Trophoblast cell (in vitro differentiated cells and primary cell): ENCODE results near the gene PROSER1.
A peak's percentile ranks its signal among the peaks of the same experiment; 100 is the strongest.
"Not testable (repeated sequence)": the region's sequence is repeated elsewhere in the genome, so short reads cannot be mapped to it uniquely, and the experiment has no call there.

Source experiments
- DNase-seq, 2 donors: peaks; one replicate each; pipeline ENCODE4 v3.0.0-alpha.2; 2016
- H2AFZ ChIP-seq: 2 replicates; pipeline ENCODE4 v1.6.1; 2013; ENCODE audit warnings: low read length, moderate library complexity, mild to moderate bottlenecking; ENCODE audit not compliant: insufficient read depth, poor library complexity
- H2AK5ac ChIP-seq: 2 replicates; pipeline ENCODE4 v1.6.1; 2013; ENCODE audit warnings: mild to moderate bottlenecking, low read length
- H2BK120ac ChIP-seq: 2 replicates; pipeline ENCODE4 v1.6.1; 2013; ENCODE audit warnings: low read length, mild to moderate bottlenecking, moderate library complexity; ENCODE audit not compliant: insufficient read depth, poor library complexity
- H2BK12ac ChIP-seq: 2 replicates; pipeline ENCODE4 v1.6.1; 2013; ENCODE audit warnings: mild to moderate bottlenecking, low read length, moderate library complexity
- H2BK5ac ChIP-seq: 2 replicates; pipeline ENCODE4 v1.6.1; 2013; ENCODE audit warnings: low read length, low read depth, moderate library complexity, mild to moderate bottlenecking; ENCODE audit not compliant: poor library complexity
- H3K14ac ChIP-seq: 2 replicates; pipeline ENCODE4 v1.6.1; 2013; ENCODE audit warnings: mild to moderate bottlenecking, low read length
- H3K18ac ChIP-seq: 2 replicates; pipeline ENCODE4 v1.6.1; 2013; ENCODE audit warnings: mild to moderate bottlenecking, low read length
- H3K23ac ChIP-seq: 2 replicates; pipeline ENCODE4 v1.6.1; 2013; ENCODE audit warnings: low read length
- H3K27ac ChIP-seq: 2 replicates; pipeline ENCODE4 v1.5.1; 2013; ENCODE audit warnings: low read depth, mild to moderate bottlenecking, inconsistent platforms, low read length, moderate library complexity
- H3K27me3 ChIP-seq: 2 replicates; pipeline ENCODE4 v1.6.1; 2013; ENCODE audit warnings: inconsistent platforms, mild to moderate bottlenecking, low read length, moderate library complexity; ENCODE audit not compliant: insufficient read depth
- H3K36me3 ChIP-seq, 2 experiments: 1 replicate in 1 of 2; 2 replicates in 1 of 2; pipeline ENCODE4 v1.6.1; 2013; ENCODE audit warnings: low read length in 2 of 2, mild to moderate bottlenecking in 2 of 2, moderate library complexity in 1 of 2; ENCODE audit not compliant: insufficient read depth in 2 of 2, control insufficient read depth in 1 of 2
- H3K4ac ChIP-seq: 2 replicates; pipeline ENCODE4 v1.6.1; 2013; ENCODE audit warnings: low read depth, mild to moderate bottlenecking, low read length, moderate library complexity
- H3K4me1 ChIP-seq, 2 experiments: 1 replicate in 1 of 2; 2 replicates in 1 of 2; pipeline ENCODE4 v1.6.1; 2013; ENCODE audit warnings: low read length in 2 of 2, mild to moderate bottlenecking in 2 of 2, moderate library complexity in 1 of 2; ENCODE audit not compliant: insufficient read depth in 2 of 2, control insufficient read depth in 1 of 2
- H3K4me2 ChIP-seq: 2 replicates; pipeline ENCODE4 v1.6.1; 2013; ENCODE audit warnings: inconsistent platforms, mild to moderate bottlenecking, low read length, moderate library complexity
- H3K4me3 ChIP-seq: 2 replicates; pipeline ENCODE4 v1.5.1; 2013; ENCODE audit warnings: mild to moderate bottlenecking, low read depth, low read length, inconsistent platforms
- H3K79me1 ChIP-seq: one replicate; pipeline ENCODE4 v1.6.1; 2013; ENCODE audit warnings: low read length
- H3K79me2 ChIP-seq: 2 replicates; pipeline ENCODE4 v1.6.1; 2013; ENCODE audit warnings: low read length, mild to moderate bottlenecking; ENCODE audit not compliant: control insufficient read depth, insufficient read depth, poor library complexity
- H3K9ac ChIP-seq: 2 replicates; pipeline ENCODE4 v1.6.1; 2013; ENCODE audit warnings: mild to moderate bottlenecking, low read length
- H3K9me3 ChIP-seq: 2 replicates; pipeline ENCODE4 v1.6.1; 2013; ENCODE audit warnings: low read depth, mild to moderate bottlenecking, control low read depth, inconsistent platforms, low read length; ENCODE audit not compliant: insufficient read depth
- H4K12ac ChIP-seq: 2 replicates; pipeline ENCODE4 v1.6.1; 2013; ENCODE audit warnings: low read depth, mild to moderate bottlenecking, low read length, moderate library complexity
- H4K8ac ChIP-seq: 2 replicates; pipeline ENCODE4 v1.6.1; 2013; ENCODE audit warnings: low read depth, mild to moderate bottlenecking, low read length, moderate library complexity
- H4K91ac ChIP-seq: one replicate; pipeline ENCODE4 v1.6.1; 2013; ENCODE audit warnings: low read depth, mild to moderate bottlenecking, low read length, moderate library complexity
- WGBS: extraction: QIAGEN DNeasy Blood & Tissue Kit; methylation state at CpG from one replicate; pipeline ENCODE4 v1.1.7; 2013; ENCODE audit warnings: missing lambda C conversion rate; ENCODE audit not compliant: insufficient read length, insufficient coverage; ENCODE audit errors: extremely low coverage; 5-methylcytosine and 5-hydroxymethylcytosine counted together

The PROSER1 gene

GRCh38 chr13:39013462-39013861, 24.4 kb downstream of the PROSER1 start:
- no CpG with 5 or more reads among the region's 5 CpGs for WGBS
- no peak overlapping the region for H3K9ac ChIP-seq
- peaks cover 25 to 41% of the 10 kb centered on the region in 2 experiments for H3K36me3 ChIP-seq
- H3K4ac ChIP-seq, result no peak overlapping the region
- no peak overlapping the region for H2AK5ac ChIP-seq
- no peak overlapping the region for H2BK5ac ChIP-seq
- H2AFZ ChIP-seq, result no peak overlapping the region
- no peak overlapping the region for H3K18ac ChIP-seq
- H3K4me2 ChIP-seq, result no peak overlapping the region
- no peak overlapping the region for H4K91ac ChIP-seq
- H2BK12ac ChIP-seq, result no peak overlapping the region
- DNase-seq, result no peak
- no peak overlapping the region for H4K12ac ChIP-seq
- no peaks in the 10 kb centered on the region for H3K27me3 ChIP-seq
- H3K79me2 ChIP-seq, result no peaks in the 10 kb centered on the region
- H3K4me3 ChIP-seq, result no peak overlapping the region
- H4K8ac ChIP-seq, result no peak overlapping the region
- no peaks in the 10 kb centered on the region for H3K79me1 ChIP-seq
- H3K4me1 ChIP-seq, result no peaks in the 10 kb centered on the region
- H3K27ac ChIP-seq, result no peak overlapping the region
- no peaks in the 10 kb centered on the region for H3K9me3 ChIP-seq
- H2BK120ac ChIP-seq, result no peak overlapping the region
- H3K23ac ChIP-seq, result no peak overlapping the region
- H3K14ac ChIP-seq, result no peak overlapping the region

- Histone ChIP-seq H2BK120ac (no peak overlapping the region), H3K27me3 (no peaks in the 10 kb centered on the region), H4K91ac (no peak overlapping the region), H2BK5ac (no peak overlapping the region), H3K18ac (no peak overlapping the region), H4K12ac (no peak overlapping the region), H2BK12ac (no peak overlapping the region), H3K14ac (no peak overlapping the region), H3K9ac (no peak overlapping the region), H3K9me3 (no peaks in the 10 kb centered on the region), H3K79me1 (no peaks in the 10 kb centered on the region), H2AK5ac (no peak overlapping the region), H2AFZ (no peak overlapping the region), H3K4ac (no peak overlapping the region), H3K23ac (no peak overlapping the region), H4K8ac (no peak overlapping the region), H3K27ac (no peak overlapping the region), H3K4me3 (no peak overlapping the region), H3K36me3 (peaks cover 23 to 36% of the 10 kb centered on the region in 2 experiments), H3K79me2 (no peaks in the 10 kb centered on the region), H3K4me1 (no peaks in the 10 kb centered on the region), H3K4me2 (no peak overlapping the region)
- DNase-seq, result peak in 1 of 2 donors; percentile 7
- no CpG with 5 or more reads among the region's 7 CpGs for WGBS
Observed at GRCh38 chr13:39012608-39013007, 25.3 kb downstream of the PROSER1 start.

- not testable (repeated sequence) for H3K4me1 ChIP-seq, H3K4me3 ChIP-seq, H4K8ac ChIP-seq, H3K4ac ChIP-seq, H3K9ac ChIP-seq, H2BK120ac ChIP-seq, H4K12ac ChIP-seq, H3K23ac ChIP-seq, H3K14ac ChIP-seq, H3K79me1 ChIP-seq, H2BK12ac ChIP-seq, H2AFZ ChIP-seq, H3K18ac ChIP-seq, H3K27me3 ChIP-seq, H3K9me3 ChIP-seq, H4K91ac ChIP-seq, DNase-seq, H3K79me2 ChIP-seq, H2AK5ac ChIP-seq, H3K4me2 ChIP-seq, H2BK5ac ChIP-seq, H3K27ac ChIP-seq, H3K36me3 ChIP-seq
- WGBS, result no CpG with 5 or more reads among the region's 29 CpGs
Observed at GRCh38 chr13:39006371-39007111, 31.3 kb downstream of the PROSER1 start.

GRCh38 chr13:38998739-38999138, 39.1 kb downstream of the PROSER1 start:
- Histone ChIP-seq H2AK5ac (no peak overlapping the region), H3K23ac (no peak overlapping the region), H2BK5ac (no peak overlapping the region), H3K9me3 (no peaks in the 10 kb centered on the region), H3K4me3 (no peak overlapping the region), H2BK120ac (no peak overlapping the region), H3K79me1 (no peaks in the 10 kb centered on the region), H3K9ac (no peak overlapping the region), H3K36me3 (no peaks in the 10 kb centered on the region), H3K4me1 (no peaks in the 10 kb centered on the region), H2AFZ (no peak overlapping the region), H3K4me2 (no peak overlapping the region), H3K18ac (no peak overlapping the region), H2BK12ac (no peak overlapping the region), H4K91ac (no peak overlapping the region), H3K14ac (no peak overlapping the region), H4K8ac (no peak overlapping the region), H4K12ac (no peak overlapping the region), H3K4ac (no peak overlapping the region), H3K27ac (no peak overlapping the region), H3K79me2 (no peaks in the 10 kb centered on the region), H3K27me3 (no peaks in the 10 kb centered on the region)
- no peak for DNase-seq
- no CpG with 5 or more reads among the region's 3 CpGs for WGBS
